ENCODE data around the gene SPOCD1. TPM values are rescaled to one million over a fixed set of nuclear protein-coding genes. Genes with fewer than 3 reads are reported as not detected.

The SPOCD1 gene
- polyA plus RNA-seq, 1 of the 3 experiments (the other 2 are of a cell fraction), result 10.7 TPM

DNA sequence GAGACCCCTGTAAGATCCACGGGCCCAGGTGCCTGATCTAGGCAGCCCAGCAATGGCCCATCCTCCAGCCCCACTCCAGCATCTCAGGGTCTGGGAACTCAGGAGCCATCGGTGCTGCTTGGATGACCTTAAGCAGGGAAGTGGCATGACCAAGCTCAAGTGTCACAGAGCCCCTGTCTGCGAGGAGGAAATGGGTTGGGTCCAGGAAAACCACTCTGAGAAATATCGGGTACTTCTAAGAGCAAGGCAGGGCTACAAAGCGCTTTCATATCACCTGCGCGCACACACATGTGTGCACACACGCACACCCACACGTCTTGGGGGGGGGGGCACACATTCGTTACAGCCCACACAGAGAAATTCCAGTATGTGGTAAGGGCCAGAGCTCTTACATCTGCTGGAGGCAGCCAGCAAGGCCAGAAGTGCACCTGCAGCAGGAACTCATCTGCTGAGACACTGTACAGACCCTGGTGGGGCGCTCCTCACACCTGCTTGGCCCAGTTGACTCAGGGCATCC, 32.6 kb upstream of the SPOCD1 start:
- ChIA-PET CTCF (interaction anchor here (1.2 kb wide), 1 partner anchor 13 kb away, joined by 3 read pairs; no protein-coding TSS in a partner anchor), POLR2A (no interaction called here)
- H3K9ac ChIP-seq, result no peak overlapping the region
- H3K36me3 ChIP-seq (replicated peaks in 1 of 2; ENCODE audit: control insufficient read depth in 1 of 2, insufficient read depth in 2 of 2, low read length in 1 of 2), result no peaks in the 10 kb centered on the region
- H3F3A ChIP-seq (replicated peaks; ENCODE audit: insufficient read depth), result peaks cover 3% of the 10 kb centered on the region
- TF ChIP-seq, protein P1, sequence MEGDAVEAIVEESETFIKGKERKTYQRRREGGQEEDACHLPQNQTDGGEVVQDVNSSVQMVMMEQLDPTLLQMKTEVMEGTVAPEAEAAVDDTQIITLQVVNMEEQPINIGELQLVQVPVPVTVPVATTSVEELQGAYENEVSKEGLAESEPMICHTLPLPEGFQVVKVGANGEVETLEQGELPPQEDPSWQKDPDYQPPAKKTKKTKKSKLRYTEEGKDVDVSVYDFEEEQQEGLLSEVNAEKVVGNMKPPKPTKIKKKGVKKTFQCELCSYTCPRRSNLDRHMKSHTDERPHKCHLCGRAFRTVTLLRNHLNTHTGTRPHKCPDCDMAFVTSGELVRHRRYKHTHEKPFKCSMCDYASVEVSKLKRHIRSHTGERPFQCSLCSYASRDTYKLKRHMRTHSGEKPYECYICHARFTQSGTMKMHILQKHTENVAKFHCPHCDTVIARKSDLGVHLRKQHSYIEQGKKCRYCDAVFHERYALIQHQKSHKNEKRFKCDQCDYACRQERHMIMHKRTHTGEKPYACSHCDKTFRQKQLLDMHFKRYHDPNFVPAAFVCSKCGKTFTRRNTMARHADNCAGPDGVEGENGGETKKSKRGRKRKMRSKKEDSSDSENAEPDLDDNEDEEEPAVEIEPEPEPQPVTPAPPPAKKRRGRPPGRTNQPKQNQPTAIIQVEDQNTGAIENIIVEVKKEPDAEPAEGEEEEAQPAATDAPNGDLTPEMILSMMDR (IDR thresholded peaks at IDR 0.05), result no peak
- TF ChIP-seq CHD2 (IDR thresholded peaks at IDR 0.05; ENCODE audit: low read length, partially characterized antibody), result no peak
- TF ChIP-seq SIN3A (IDR thresholded peaks at IDR 0.05; ENCODE audit: borderline replicate concordance, low read depth, low read length), result no peak
- no peak for TF ChIP-seq TCF12 (IDR thresholded peaks at IDR 0.05)
- TF ChIP-seq, protein P2, sequence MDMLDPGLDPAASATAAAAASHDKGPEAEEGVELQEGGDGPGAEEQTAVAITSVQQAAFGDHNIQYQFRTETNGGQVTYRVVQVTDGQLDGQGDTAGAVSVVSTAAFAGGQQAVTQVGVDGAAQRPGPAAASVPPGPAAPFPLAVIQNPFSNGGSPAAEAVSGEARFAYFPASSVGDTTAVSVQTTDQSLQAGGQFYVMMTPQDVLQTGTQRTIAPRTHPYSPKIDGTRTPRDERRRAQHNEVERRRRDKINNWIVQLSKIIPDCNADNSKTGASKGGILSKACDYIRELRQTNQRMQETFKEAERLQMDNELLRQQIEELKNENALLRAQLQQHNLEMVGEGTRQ (IDR thresholded peaks at IDR 0.05; ENCODE audit: borderline replicate concordance, low read depth, low read length), result no peak
- TF ChIP-seq RFX5 (IDR thresholded peaks at IDR 0.05; ENCODE audit: low read length), result no peak
- TF ChIP-seq RAD21 (IDR thresholded peaks at IDR 0.05; ENCODE audit: low read length), result no peak
- no peak for TF ChIP-seq ELF1 (IDR thresholded peaks at IDR 0.05)
- no peak for TF ChIP-seq EP300 (IDR thresholded peaks at IDR 0.05; ENCODE audit: borderline replicate concordance in 1 of 2, low read depth in 1 of 2, low read length in 1 of 2)
- TF ChIP-seq EZH2phosphoT487 (IDR thresholded peaks at IDR 0.05; ENCODE audit: borderline replicate concordance, low read depth), result no peak
- TF ChIP-seq GATA2 (CRISPR knock-in tag; IDR thresholded peaks at IDR 0.05), result no peak
- TF ChIP-seq, protein P3, sequence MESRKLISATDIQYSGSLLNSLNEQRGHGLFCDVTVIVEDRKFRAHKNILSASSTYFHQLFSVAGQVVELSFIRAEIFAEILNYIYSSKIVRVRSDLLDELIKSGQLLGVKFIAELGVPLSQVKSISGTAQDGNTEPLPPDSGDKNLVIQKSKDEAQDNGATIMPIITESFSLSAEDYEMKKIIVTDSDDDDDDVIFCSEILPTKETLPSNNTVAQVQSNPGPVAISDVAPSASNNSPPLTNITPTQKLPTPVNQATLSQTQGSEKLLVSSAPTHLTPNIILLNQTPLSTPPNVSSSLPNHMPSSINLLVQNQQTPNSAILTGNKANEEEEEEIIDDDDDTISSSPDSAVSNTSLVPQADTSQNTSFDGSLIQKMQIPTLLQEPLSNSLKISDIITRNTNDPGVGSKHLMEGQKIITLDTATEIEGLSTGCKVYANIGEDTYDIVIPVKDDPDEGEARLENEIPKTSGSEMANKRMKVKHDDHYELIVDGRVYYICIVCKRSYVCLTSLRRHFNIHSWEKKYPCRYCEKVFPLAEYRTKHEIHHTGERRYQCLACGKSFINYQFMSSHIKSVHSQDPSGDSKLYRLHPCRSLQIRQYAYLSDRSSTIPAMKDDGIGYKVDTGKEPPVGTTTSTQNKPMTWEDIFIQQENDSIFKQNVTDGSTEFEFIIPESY (IDR thresholded peaks at IDR 0.05; ENCODE audit: borderline replicate concordance, low read depth), result no peak
- TF ChIP-seq, protein P4, sequence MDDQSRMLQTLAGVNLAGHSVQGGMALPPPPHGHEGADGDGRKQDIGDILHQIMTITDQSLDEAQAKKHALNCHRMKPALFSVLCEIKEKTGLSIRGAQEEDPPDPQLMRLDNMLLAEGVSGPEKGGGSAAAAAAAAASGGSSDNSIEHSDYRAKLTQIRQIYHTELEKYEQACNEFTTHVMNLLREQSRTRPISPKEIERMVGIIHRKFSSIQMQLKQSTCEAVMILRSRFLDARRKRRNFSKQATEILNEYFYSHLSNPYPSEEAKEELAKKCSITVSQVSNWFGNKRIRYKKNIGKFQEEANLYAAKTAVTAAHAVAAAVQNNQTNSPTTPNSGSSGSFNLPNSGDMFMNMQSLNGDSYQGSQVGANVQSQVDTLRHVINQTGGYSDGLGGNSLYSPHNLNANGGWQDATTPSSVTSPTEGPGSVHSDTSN (IDR thresholded peaks at IDR 0.05), result no peak
- TF ChIP-seq SMC3 (IDR thresholded peaks at IDR 0.05; ENCODE audit: low read depth, low read length), result no peak
- no peak for TF ChIP-seq JUND (IDR thresholded peaks at IDR 0.05)
- no peak for TF ChIP-seq FOXJ3 (CRISPR knock-in tag; IDR thresholded peaks at IDR 0.05)
- TF ChIP-seq MXI1 (IDR thresholded peaks at IDR 0.05; ENCODE audit: low read depth, low read length), result no peak
- TF ChIP-seq MEF2A (IDR thresholded peaks at IDR 0.05; ENCODE audit: borderline replicate concordance, low read depth), result no peak
- no peak for TF ChIP-seq YY1 (IDR thresholded peaks at IDR 0.05; ENCODE audit: low read depth)
- no peak for TF ChIP-seq FOSL2 (IDR thresholded peaks at IDR 0.05; ENCODE audit: borderline replicate concordance, low read depth)
- peaks cover 0 to 2% of the 10 kb centered on the region in 2 experiments; a peak in 2 of 4 replicates for H3K4me1 ChIP-seq (ENCODE audit: control insufficient read depth in 1 of 2, insufficient read depth in 2 of 2, low read depth in 1 of 2, low read length in 1 of 2)
- H3K9me3 ChIP-seq, result no peaks in the 10 kb centered on the region
- no peak overlapping the region for H2AFZ ChIP-seq (ENCODE audit: low read depth)
- 98% methylated on average over 7 of the region's 11 CpGs for WGBS (ENCODE audit: low lambda C conversion rate)
- no peak for DNase-seq
- no peaks in the 10 kb centered on the region for H3K9me2 ChIP-seq
- no peak overlapping the region for H3K4me2 ChIP-seq
- no peaks in the 10 kb centered on the region for H3K79me2 ChIP-seq (ENCODE audit: insufficient read depth)
- no peak overlapping the region for H3K4me3 ChIP-seq (ENCODE audit: low read depth in 2 of 2, low read length in 1 of 2)
- H3K27me3 ChIP-seq (ENCODE audit: insufficient read depth), result no peaks in the 10 kb centered on the region
- H4K20me1 ChIP-seq (ENCODE audit: insufficient read depth), result no peaks in the 10 kb centered on the region
- no peak overlapping the region for H3K27ac ChIP-seq (ENCODE audit: low read depth in 2 of 2, low read length in 1 of 2)

All from SK-N-SH (cell line).